Mesenteric fat pad (tissue), 1 donor: ENCODE data around the gene ARHGAP44. TPM values are rescaled to one million over a fixed set of nuclear protein-coding genes. Genes with fewer than 3 reads are reported as not detected.
"Not testable (repeated sequence)": the region's sequence is repeated elsewhere in the genome, so short reads cannot be mapped to it uniquely, and the experiment has no call there.

Experiments
- DNase-seq: peaks from one replicate; pipeline ENCODE4 v3.0.0-alpha.2; 2020; ENCODE audit warnings: low spot score
- total RNA-seq: library from RNA; stranded (reverse); fragmentation: NEBNext Ultra II Directional; extraction: Animal tissue kit (Norgen Biotek cat#: 25700); gene quantifications from one replicate; pipeline ENCODE4 v1.2.1, GENCODE V29; 2021
- donor health status: DM: yes; HTN: yes; CAD: no.

Gene ARHGAP44
- total RNA-seq, 1 donor from 2014 or later, result 4.1 TPM

GRCh38 chr17:12959441-12959840, 170.1 kb downstream of the ARHGAP44 start:
- no peak for DNase-seq

- no peak for DNase-seq
Measured at GRCh38 chr17:12961655-12962054, 172.4 kb downstream of the ARHGAP44 start.

- DNase-seq, result no peak
Measured at GRCh38 chr17:12963505-12963904, 174.2 kb downstream of the ARHGAP44 start.

- DNase-seq, result no peak
Measured at GRCh38 chr17:12964162-12964561, 174.9 kb downstream of the ARHGAP44 start.

GRCh38 chr17:12964840-12965239, 175.5 kb downstream of the ARHGAP44 start:
- DNase-seq, result no peak

- no peak for DNase-seq
Measured at GRCh38 chr17:12965988-12966387, 176.7 kb downstream of the ARHGAP44 start.

GRCh38 chr17:12966413-12966812, 177.1 kb downstream of the ARHGAP44 start:
- DNase-seq, result no peak

GRCh38 chr17:12967962-12968361, 178.7 kb downstream of the ARHGAP44 start:
- no peak for DNase-seq

GRCh38 chr17:12973496-12974004, 184.3 kb downstream of the ARHGAP44 start:
- no peak for DNase-seq

- DNase-seq, result no peak
Measured at GRCh38 chr17:12974005-12974531, 184.8 kb downstream of the ARHGAP44 start.

GRCh38 chr17:12977008-12977751, 187.9 kb downstream of the ARHGAP44 start:
- no peak for DNase-seq

GRCh38 chr17:12978787-12979186, 189.5 kb downstream of the ARHGAP44 start:
- DNase-seq, result not testable (repeated sequence)

GRCh38 chr17:12979246-12979645, 189.9 kb downstream of the ARHGAP44 start:
- no peak for DNase-seq

- no peak for DNase-seq
Measured at GRCh38 chr17:12979826-12980500, 190.7 kb downstream of the ARHGAP44 start.

- DNase-seq, result no peak
Measured at GRCh38 chr17:12982224-12982623, 192.9 kb downstream of the ARHGAP44 start.

- DNase-seq, result no peak
Measured at GRCh38 chr17:12983991-12984884, 194.9 kb downstream of the ARHGAP44 start.

- no peak for DNase-seq
Measured at GRCh38 chr17:12985431-12986293, 196.4 kb downstream of the ARHGAP44 start.

- no peak for DNase-seq
Measured at GRCh38 chr17:12987120-12987519, 197.8 kb downstream of the ARHGAP44 start.

GRCh38 chr17:12990041-12990808, 200.9 kb downstream of the ARHGAP44 start:
- no peak for DNase-seq
